ENCODE results near the gene IL27RA.
A peak's percentile ranks its signal among the peaks of the same experiment; 100 is the strongest.
"Not testable (repeated sequence)": the region's sequence is repeated elsewhere in the genome, so short reads cannot be mapped to it uniquely, and the experiment has no call there.

IL27RA gene

GRCh38 chr19:13999085-13999484, 32.5 kb upstream of the IL27RA start:
- no peak for DNase-seq (ENCODE audit: low spot score)

- no peak for DNase-seq (ENCODE audit: low spot score)
These were observed 30.7 kb upstream of the IL27RA start for GRCh38 chr19:14000691-14001375.

GRCh38 chr19:14002571-14003250, 28.9 kb upstream of the IL27RA start:
- DNase-seq (ENCODE audit: low spot score): peak; percentile 16

GRCh38 chr19:14003251-14004055, 28.1 kb upstream of the IL27RA start:
- DNase-seq (ENCODE audit: low spot score): peak; percentile 29

GRCh38 chr19:14004619-14005348, 26.8 kb upstream of the IL27RA start:
- peak; percentile 35 for DNase-seq (ENCODE audit: low spot score)

GRCh38 chr19:14005349-14006084, 26.0 kb upstream of the IL27RA start:
- DNase-seq (ENCODE audit: low spot score): peak; percentile 83

- DNase-seq (ENCODE audit: low spot score): peak; percentile 100
These were observed 25.3 kb upstream of the IL27RA start, which contains the start of gene RFX1 for GRCh38 chr19:14006085-14006765. TSS of gene RFX1 (minus strand) at chr19:14006320. CDS start at chr19:13993843, 12,477 bp downstream.

- DNase-seq (ENCODE audit: low spot score): no peak
These were observed 24.6 kb upstream of the IL27RA start for GRCh38 chr19:14006766-14007562.

GRCh38 chr19:14012378-14012915, 19.1 kb upstream of the IL27RA start:
- no peak for DNase-seq (ENCODE audit: low spot score)

- DNase-seq (ENCODE audit: low spot score): peak; percentile 10
These were observed 16.0 kb upstream of the IL27RA start for GRCh38 chr19:14015524-14016035.

GRCh38 chr19:14019100-14019499, 12.5 kb upstream of the IL27RA start:
- no peak for DNase-seq (ENCODE audit: low spot score)

GRCh38 chr19:14019739-14020138, 11.8 kb upstream of the IL27RA start:
- DNase-seq (ENCODE audit: low spot score): not testable (repeated sequence)

GRCh38 chr19:14021474-14021873, 10.1 kb upstream of the IL27RA start:
- no peak for DNase-seq (ENCODE audit: low spot score)

GRCh38 chr19:14022469-14022868, 9.1 kb upstream of the IL27RA start:
- DNase-seq (ENCODE audit: low spot score): no peak

GRCh38 chr19:14023404-14024235, 7.9 kb upstream of the IL27RA start:
- peak; percentile 75 for DNase-seq (ENCODE audit: low spot score)

GRCh38 chr19:14026652-14027192, 4.8 kb upstream of the IL27RA start:
- not testable (repeated sequence) for DNase-seq (ENCODE audit: low spot score)

GRCh38 chr19:14027856-14028450, 3.6 kb upstream of the IL27RA start, which contains the start of gene RLN3:
TSS of gene RLN3 (plus strand) at chr19:14028148. CDS start at chr19:14028205, 57 bp downstream.
- DNase-seq (ENCODE audit: low spot score): no peak

- DNase-seq (ENCODE audit: low spot score): no peak
These were observed 2.7 kb upstream of the IL27RA start for GRCh38 chr19:14028901-14029300.

Data from kidney tubule cell (primary cell).